HepG2 (cell line): ENCODE results near the gene DDX11. TPM values are rescaled to one million over a fixed set of nuclear protein-coding genes. Genes with fewer than 3 reads are reported as not detected.
A peak's percentile ranks its signal among the peaks of the same experiment; 100 is the strongest.
"Not testable (repeated sequence)": the region's sequence is repeated elsewhere in the genome, so short reads cannot be mapped to it uniquely, and the experiment has no call there.

Experiments
- ATAC-seq: fragments of 200-7000 bp; cut with Tn5 transposase; 3 replicates; pipeline ENCODE4 v1.9.1; 2020; ENCODE audit warnings: mild to moderate bottlenecking, moderate library complexity
- BruUV-seq: library from RNA; stranded (reverse); fragments of 400-500 nt; replicated peaks from 2 replicates; lab custom pipeline; 2021; lab: Mats Ljungman, UMichigan
- CTCF ChIA-PET: fragments of 300-600 bp; formaldehyde crosslinking; extraction: SDS; loops from one replicate; lab custom pipeline; 2021; ENCODE audit warnings: low total read pairs, inconsistent platforms, low intra/inter-chr PET ratio; lab: Yijun Ruan, JAX
- POLR2A ChIA-PET: fragments of 350-600 bp; sonication (Branson Sonifier 250); formaldehyde crosslinking; loops from one replicate; lab custom pipeline; 2020; ENCODE audit warnings: antibody characterized with exemption, inconsistent platforms; lab: Yijun Ruan, JAX
- DNase-seq: peaks from one replicate; pipeline ENCODE4 v3.0.0-alpha.2; 2015; ENCODE audit warnings: low spot score
- FAIRE-seq: peaks from 3 replicates; lab custom pipeline; 2011; peaks lifted over from hg19 to GRCh38; lab: Jason Lieb, UNC
- H2AFZ ChIP-seq: one replicate; pipeline ENCODE4 v1.6.1; 2011; ENCODE audit warnings: low read length, inconsistent platforms
- H3K27ac ChIP-seq: fragments of 300-600 bp; 3 replicates; pipeline ENCODE4 v1.8.0; 2011; ENCODE audit warnings: mixed run types, mild to moderate bottlenecking, mixed read lengths, low read length, inconsistent platforms; ENCODE audit not compliant: insufficient read depth; ENCODE audit errors: extremely low read length
- H3K27me3 ChIP-seq, 2 experiments: fragments of 200-600 bp in 1 of 2; 2 replicates in 1 of 2; 3 replicates in 1 of 2; pipeline versions ENCODE4 v1.6.0 to v1.8.0; 2011; ENCODE audit warnings: low read length in 2 of 2, mild to moderate bottlenecking in 2 of 2, moderate library complexity in 2 of 2, inconsistent platforms in 1 of 2; ENCODE audit not compliant: insufficient read depth in 2 of 2, control insufficient read depth in 1 of 2
- H3K36me3 ChIP-seq, 2 experiments: fragments of 200-600 bp in 1 of 2; replicated peaks in 1 of 2; 2 replicates in 1 of 2; 3 replicates in 1 of 2; pipeline versions ENCODE4 v1.5.1 to v1.8.0; 2011; ENCODE audit warnings: low read length in 2 of 2, inconsistent platforms in 1 of 2; ENCODE audit not compliant: insufficient read depth in 2 of 2, control insufficient read depth in 1 of 2
- H3K4me1 ChIP-seq: 2 replicates; pipeline ENCODE4 v1.5.1; 2012; ENCODE audit warnings: low read length, inconsistent platforms; ENCODE audit not compliant: insufficient read depth
- H3K4me2 ChIP-seq: 2 replicates; pipeline ENCODE4 v1.6.0; 2011; ENCODE audit warnings: low read depth, low read length, inconsistent platforms
- H3K4me3 ChIP-seq, 3 experiments: fragments of 200-600 bp in 1 of 3; sonication (generic), shearing (Covaris generic) in 1 of 3; replicated peaks in 1 of 3; 2 replicates each; pipeline ENCODE4 v1.5.1; 2011 to 2016; ENCODE audit warnings: low read length in 3 of 3, inconsistent platforms in 2 of 3, low read depth in 2 of 3, mild to moderate bottlenecking in 2 of 3, control low read depth in 1 of 3, mixed read lengths in 1 of 3; ENCODE audit not compliant: insufficient read depth in 1 of 3
- H3K79me2 ChIP-seq: one replicate; pipeline ENCODE4 v1.6.1; 2011; ENCODE audit warnings: low read length, inconsistent platforms; ENCODE audit not compliant: insufficient read depth
- H3K9ac ChIP-seq: 2 replicates; pipeline ENCODE4 v1.6.0; 2011; ENCODE audit warnings: mild to moderate bottlenecking, low read depth, low read length, inconsistent platforms; ENCODE audit not compliant: insufficient read depth
- H3K9me3 ChIP-seq: 2 replicates; pipeline ENCODE4 v1.5.1; 2012; ENCODE audit warnings: mild to moderate bottlenecking, low read length
- H4K20me1 ChIP-seq: 2 replicates; pipeline ENCODE4 v1.6.0; 2011; ENCODE audit warnings: inconsistent platforms, mild to moderate bottlenecking, low read length, moderate library complexity; ENCODE audit not compliant: insufficient read depth
- WGBS: methylation state at CpG from one replicate; pipeline ENCODE4 v1.1.6; 2017; ENCODE audit warnings: low lambda C conversion rate; 5-methylcytosine and 5-hydroxymethylcytosine counted together
- in situ Hi-C: cut with HindIII; loops from 2 replicates; pipeline ENCODE4 v1.10.0; 2017; ENCODE audit warnings: low pct_unique_long_range_greater_than_20kb; ENCODE audit not compliant: extremely low pct_ligation_motif_present
- intact Hi-C: fragments of 100-400 bp; cut with micrococcal nuclease; formaldehyde crosslinking; loops from one replicate; pipeline ENCODE4 v1.10.0; 2022; ENCODE audit not compliant: unreplicated experiment
- polyA plus RNA-seq, 8 experiments: library from polyadenylated mRNA; depleted of rRNA in 3 of 8; stranded (reverse) in 7 of 8; unstranded in 1 of 8; fragments of >200 nt; fragmentation: Illumina TruSeq in 4 of 8; extraction: Trizol in 4 of 8; gene quantifications; 2 replicates each; pipeline versions ENCODE4 v1.2.1 to v1.2.3, GENCODE V29; 2011 to 2016; ENCODE audit warnings: low read depth in 4 of 8, missing spikeins in 1 of 8, mixed read lengths in 1 of 8; ENCODE audit not compliant: insufficient read depth in 1 of 8
- total RNA-seq, 5 experiments: library from RNA; depleted of rRNA; stranded (reverse); fragments of >200 nt; fragmentation: Illumina TruSeq; extraction: Trizol; gene quantifications; 2 replicates each; pipeline ENCODE4 v1.2.3, GENCODE V29; 2016; ENCODE audit warnings: low read depth in 1 of 5

The DDX11 gene
- total and polyA plus RNA-seq, 2 of the 13 experiments (the other 11 are each of a cell fraction or from before 2014, with no cell fraction given): 23.9 to 40.8 TPM

- H3K4me3 ChIP-seq, H3K27me3 ChIP-seq, FAIRE-seq, BruUV-seq, H3K27ac ChIP-seq, DNase-seq, CTCF ChIA-PET, H3K4me2 ChIP-seq, H3K9ac ChIP-seq, intact Hi-C loops, H3K36me3 ChIP-seq, ATAC-seq, H4K20me1 ChIP-seq, H3K9me3 ChIP-seq, H2AFZ ChIP-seq, POLR2A ChIA-PET, in situ Hi-C loops: not testable (repeated sequence)
- Histone ChIP-seq H3K4me1 (peaks cover 21% of the 10 kb centered on the region), H3K79me2 (peaks cover 15% of the 10 kb centered on the region)
- WGBS: 94% methylated on average over 12 of the region's 53 CpGs
These were observed 2.5 kb upstream of the DDX11 start for GRCh38 chr12:31070971-31071740.

- H3K27ac ChIP-seq, CTCF ChIA-PET, H2AFZ ChIP-seq, FAIRE-seq, BruUV-seq, intact Hi-C loops, POLR2A ChIA-PET, H3K36me3 ChIP-seq, H3K27me3 ChIP-seq, H3K9me3 ChIP-seq, in situ Hi-C loops, DNase-seq, H4K20me1 ChIP-seq: not testable (repeated sequence)
- Histone ChIP-seq H3K4me2 (peak overlapping the region; percentile 87), H3K79me2 (peaks cover 19% of the 10 kb centered on the region), H3K4me1 (peaks cover 22% of the 10 kb centered on the region), H3K9ac (peak overlapping the region; percentile 78), H3K4me3 (peak overlapping the region; percentile 58 to 71 (median 63); a peak in 5 of 6 replicates)
- WGBS: 43% methylated on average over 6 of the region's 6 CpGs
- peak; percentile 3 for ATAC-seq
These were observed 698 bp upstream of the DDX11 start for GRCh38 chr12:31072962-31073361.
